ENCODE data around the gene ACTBL2.

GRCh38 chr5:57437976-57438805 lies 44.4 kb downstream of the ACTBL2 start:
- TF ChIP-seq POLR2AphosphoS5 (IDR thresholded peaks at IDR 0.05; ENCODE audit: borderline replicate concordance, low read depth, low read length) = no peak
- TF ChIP-seq EZH2 (IDR thresholded peaks at IDR 0.05) = no peak

Measured in SK-N-MC (cell line).